ENCODE data around the gene PDPK1.
"Not testable (repeated sequence)": the region's sequence is repeated elsewhere in the genome, so short reads cannot be mapped to it uniquely, and the experiment has no call there.

- not testable (repeated sequence) for TF ChIP-seq EZH2 (IDR thresholded peaks at IDR 0.05; ENCODE audit: borderline replicate concordance, low read length); CTCF (IDR thresholded peaks at IDR 0.05; ENCODE audit: low read length)
Observed at GRCh38 chr16:2619628-2620027, 81.8 kb downstream of the PDPK1 start.

Data from OCI-LY1 (cell line).